ENCODE data around the gene TRAPPC4. TPM values are rescaled to one million over a fixed set of nuclear protein-coding genes. Genes with fewer than 3 reads are reported as not detected.
A peak's percentile ranks its signal among the peaks of the same experiment; 100 is the strongest.
"Not testable (repeated sequence)": the region's sequence is repeated elsewhere in the genome, so short reads cannot be mapped to it uniquely, and the experiment has no call there.

Gene TRAPPC4
- total and polyA plus RNA-seq, 2 experiments from 2014 or later: 90.6 to 210 TPM

- Histone ChIP-seq H3K4me3 (no peak overlapping the region), H3K4me1 (ENCODE audit: insufficient read depth) (no peaks in the 10 kb centered on the region), H3K27ac (no peak overlapping the region), H3K79me2 (ENCODE audit: insufficient read depth) (no peaks in the 10 kb centered on the region), H3K9me3 (ENCODE audit: low read depth) (no peaks in the 10 kb centered on the region), H3K4me2 (ENCODE audit: unreplicated experiment) (no peak overlapping the region), H3K9me2 (ENCODE audit: insufficient read depth) (no peaks in the 10 kb centered on the region), H2AFZ (no peak overlapping the region), H3K27me3 (replicated peaks; ENCODE audit: insufficient read depth) (peaks cover 9% of the 10 kb centered on the region; the same call in 1 of the 2 replicates), H3K9ac (no peak overlapping the region), H4K20me1 (ENCODE audit: insufficient read depth) (no peaks in the 10 kb centered on the region), H3K36me3 (ENCODE audit: low read depth) (no peaks in the 10 kb centered on the region), H3F3A (ENCODE audit: insufficient read depth) (no peaks in the 10 kb centered on the region)
- DNase-seq: peak; percentile 9
- 75 to 78% methylated on average over 15 of the region's 15 CpGs for WGBS, 2 experiments (ENCODE audit: low coverage in 1 of 2, low lambda C conversion rate in 2 of 2, missing lambda C conversion rate in 2 of 2)
- TF ChIP-seq EZH2phosphoT487 (IDR thresholded peaks at IDR 0.05; ENCODE audit: insufficient read depth, low read depth): no peak
- no peak for TF ChIP-seq EZH2 (IDR thresholded peaks at IDR 0.05; ENCODE audit: insufficient read depth, poor library complexity, severe bottlenecking)
- in situ Hi-C loops (cut with MboI): no loop called here
Observed at GRCh38 chr11:118975771-118976709, 42.5 kb upstream of the TRAPPC4 start.

GRCh38 chr11:118979434-118979833 is 39.1 kb upstream of the TRAPPC4 start:
- H3K4me1 ChIP-seq (ENCODE audit: insufficient read depth): no peaks in the 10 kb centered on the region
- no peak overlapping the region for H3K27ac ChIP-seq
- H3K9me3 ChIP-seq (ENCODE audit: low read depth): no peaks in the 10 kb centered on the region
- no peak overlapping the region for H3K9ac ChIP-seq
- H4K20me1 ChIP-seq (ENCODE audit: insufficient read depth): no peaks in the 10 kb centered on the region
- H3K79me2 ChIP-seq (ENCODE audit: insufficient read depth): no peaks in the 10 kb centered on the region
- H3F3A ChIP-seq (ENCODE audit: insufficient read depth): no peaks in the 10 kb centered on the region
- H3K4me3 ChIP-seq: no peak overlapping the region
- DNase-seq: no peak
- no peak overlapping the region for H2AFZ ChIP-seq
- TF ChIP-seq EZH2 (IDR thresholded peaks at IDR 0.05; ENCODE audit: insufficient read depth, poor library complexity, severe bottlenecking) (no peak), EZH2phosphoT487 (IDR thresholded peaks at IDR 0.05; ENCODE audit: insufficient read depth, low read depth) (no peak)
- no peak overlapping the region for H3K4me2 ChIP-seq (ENCODE audit: unreplicated experiment)
- 45 to 53% methylated on average over 9 of the region's 9 CpGs for WGBS, 2 experiments (ENCODE audit: low coverage in 1 of 2, low lambda C conversion rate in 2 of 2, missing lambda C conversion rate in 2 of 2)
- H3K36me3 ChIP-seq (ENCODE audit: low read depth): no peaks in the 10 kb centered on the region
- in situ Hi-C loops (cut with MboI): no loop called here
- peaks cover 9% of the 10 kb centered on the region; the same call in 1 of the 2 replicates for H3K27me3 ChIP-seq (replicated peaks; ENCODE audit: insufficient read depth)
- H3K9me2 ChIP-seq (ENCODE audit: insufficient read depth): no peaks in the 10 kb centered on the region

- H3F3A ChIP-seq (ENCODE audit: insufficient read depth): no peaks in the 10 kb centered on the region
- H3K4me3 ChIP-seq: peak overlapping the region; percentile 23; the same call in 1 of the 2 replicates
- H3K9me2 ChIP-seq (ENCODE audit: insufficient read depth): no peaks in the 10 kb centered on the region
- no peaks in the 10 kb centered on the region for H3K79me2 ChIP-seq (ENCODE audit: insufficient read depth)
- H3K36me3 ChIP-seq (ENCODE audit: low read depth): no peaks in the 10 kb centered on the region
- TF ChIP-seq EZH2phosphoT487 (IDR thresholded peaks at IDR 0.05; ENCODE audit: insufficient read depth, low read depth): no peak
- no peak for TF ChIP-seq EZH2 (IDR thresholded peaks at IDR 0.05; ENCODE audit: insufficient read depth, poor library complexity, severe bottlenecking)
- peak overlapping the region; percentile 34 for H3K4me2 ChIP-seq (ENCODE audit: unreplicated experiment)
- H3K9me3 ChIP-seq (ENCODE audit: low read depth): no peaks in the 10 kb centered on the region
- peak; percentile 36 for DNase-seq
- in situ Hi-C loops (cut with MboI): no loop called here
- H4K20me1 ChIP-seq (ENCODE audit: insufficient read depth): no peaks in the 10 kb centered on the region
- 11 to 14% methylated on average over 21 of the region's 21 CpGs for WGBS, 2 experiments (ENCODE audit: low coverage in 1 of 2, low lambda C conversion rate in 2 of 2, missing lambda C conversion rate in 2 of 2)
- H3K27me3 ChIP-seq (replicated peaks; ENCODE audit: insufficient read depth): 0 out of 2 replicates have a peak, but pooled peaks cover 4% of the 10 kb centered on the region
- H3K27ac ChIP-seq: no peak overlapping the region
- no peaks in the 10 kb centered on the region for H3K4me1 ChIP-seq (ENCODE audit: insufficient read depth)
- no peak overlapping the region for H3K9ac ChIP-seq
- H2AFZ ChIP-seq: peak overlapping the region; percentile 72
Observed at GRCh38 chr11:118980191-118980881, 38.2 kb upstream of the TRAPPC4 start.

- H3K79me2 ChIP-seq (ENCODE audit: insufficient read depth); H4K20me1 ChIP-seq (ENCODE audit: insufficient read depth); H3K9me2 ChIP-seq (ENCODE audit: insufficient read depth); H3K27ac ChIP-seq; H3K9me3 ChIP-seq (ENCODE audit: low read depth); H3K9ac ChIP-seq; H3K27me3 ChIP-seq (replicated peaks; ENCODE audit: insufficient read depth); H3K4me2 ChIP-seq (ENCODE audit: unreplicated experiment); H2AFZ ChIP-seq; in situ Hi-C loops (cut with MboI); H3F3A ChIP-seq (ENCODE audit: insufficient read depth); H3K4me3 ChIP-seq; H3K4me1 ChIP-seq (ENCODE audit: insufficient read depth); DNase-seq; H3K36me3 ChIP-seq (ENCODE audit: low read depth): not testable (repeated sequence)
- 75 to 81% methylated on average over 8 of the region's 8 CpGs for WGBS, 2 experiments (ENCODE audit: low coverage in 1 of 2, low lambda C conversion rate in 2 of 2, missing lambda C conversion rate in 2 of 2)
Observed at GRCh38 chr11:118984337-118984736, 34.2 kb upstream of the TRAPPC4 start.
